Measurements from ENCODE around the gene NPHP3.
"Not testable (repeated sequence)": the region's sequence is repeated elsewhere in the genome, so short reads cannot be mapped to it uniquely, and the experiment has no call there.

The NPHP3 gene, protein sequence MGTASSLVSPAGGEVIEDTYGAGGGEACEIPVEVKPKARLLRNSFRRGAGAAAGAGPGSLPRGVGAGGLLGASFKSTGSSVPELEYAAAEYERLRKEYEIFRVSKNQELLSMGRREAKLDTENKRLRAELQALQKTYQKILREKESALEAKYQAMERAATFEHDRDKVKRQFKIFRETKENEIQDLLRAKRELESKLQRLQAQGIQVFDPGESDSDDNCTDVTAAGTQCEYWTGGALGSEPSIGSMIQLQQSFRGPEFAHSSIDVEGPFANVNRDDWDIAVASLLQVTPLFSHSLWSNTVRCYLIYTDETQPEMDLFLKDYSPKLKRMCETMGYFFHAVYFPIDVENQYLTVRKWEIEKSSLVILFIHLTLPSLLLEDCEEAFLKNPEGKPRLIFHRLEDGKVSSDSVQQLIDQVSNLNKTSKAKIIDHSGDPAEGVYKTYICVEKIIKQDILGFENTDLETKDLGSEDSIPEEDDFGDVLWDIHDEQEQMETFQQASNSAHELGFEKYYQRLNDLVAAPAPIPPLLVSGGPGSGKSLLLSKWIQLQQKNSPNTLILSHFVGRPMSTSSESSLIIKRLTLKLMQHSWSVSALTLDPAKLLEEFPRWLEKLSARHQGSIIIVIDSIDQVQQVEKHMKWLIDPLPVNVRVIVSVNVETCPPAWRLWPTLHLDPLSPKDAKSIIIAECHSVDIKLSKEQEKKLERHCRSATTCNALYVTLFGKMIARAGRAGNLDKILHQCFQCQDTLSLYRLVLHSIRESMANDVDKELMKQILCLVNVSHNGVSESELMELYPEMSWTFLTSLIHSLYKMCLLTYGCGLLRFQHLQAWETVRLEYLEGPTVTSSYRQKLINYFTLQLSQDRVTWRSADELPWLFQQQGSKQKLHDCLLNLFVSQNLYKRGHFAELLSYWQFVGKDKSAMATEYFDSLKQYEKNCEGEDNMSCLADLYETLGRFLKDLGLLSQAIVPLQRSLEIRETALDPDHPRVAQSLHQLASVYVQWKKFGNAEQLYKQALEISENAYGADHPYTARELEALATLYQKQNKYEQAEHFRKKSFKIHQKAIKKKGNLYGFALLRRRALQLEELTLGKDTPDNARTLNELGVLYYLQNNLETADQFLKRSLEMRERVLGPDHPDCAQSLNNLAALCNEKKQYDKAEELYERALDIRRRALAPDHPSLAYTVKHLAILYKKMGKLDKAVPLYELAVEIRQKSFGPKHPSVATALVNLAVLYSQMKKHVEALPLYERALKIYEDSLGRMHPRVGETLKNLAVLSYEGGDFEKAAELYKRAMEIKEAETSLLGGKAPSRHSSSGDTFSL (N-terminal part only)
- total RNA-seq = 9.6 to 21.0 (median 14.2) reads per million in 4 donors

DNA sequence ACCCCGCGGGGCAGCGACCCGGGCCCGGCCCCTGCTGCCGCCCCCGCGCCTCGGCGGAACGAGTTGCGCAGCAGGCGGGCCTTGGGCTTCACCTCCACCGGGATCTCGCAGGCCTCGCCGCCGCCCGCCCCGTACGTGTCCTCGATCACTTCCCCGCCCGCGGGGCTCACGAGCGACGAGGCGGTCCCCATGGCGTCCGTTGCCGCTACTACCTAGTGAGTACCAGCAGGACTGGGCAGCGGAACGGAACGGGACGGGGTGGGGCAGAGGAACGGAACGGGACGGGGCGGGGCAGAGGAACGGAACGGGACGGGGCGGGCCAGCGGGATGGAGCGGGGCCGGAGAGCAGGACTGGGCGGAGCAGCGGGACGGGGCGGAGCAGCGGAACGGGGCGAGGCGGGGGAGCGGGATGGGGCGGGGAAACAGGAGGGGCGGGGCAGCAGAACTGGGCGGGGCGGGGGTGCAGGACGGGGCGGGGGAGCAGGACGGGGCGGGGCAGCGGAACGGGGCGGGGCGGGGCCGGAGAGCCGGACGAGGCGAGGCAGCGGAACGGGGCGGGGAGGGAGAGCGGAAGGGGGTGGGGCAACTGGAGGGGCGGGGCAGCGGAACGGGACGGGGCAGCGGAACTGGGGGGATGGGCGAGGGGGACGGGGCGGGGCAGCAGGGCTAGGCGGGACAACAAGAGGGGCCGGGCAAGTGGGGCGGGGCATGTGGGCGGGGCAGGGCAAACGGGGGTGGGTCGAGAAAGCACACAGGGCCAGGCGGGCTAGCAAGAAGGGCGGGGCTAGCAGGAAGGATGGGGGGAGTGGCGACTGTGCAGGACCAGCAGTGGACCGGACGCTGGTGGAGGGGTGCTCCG, at the start of gene NPHP3:
Gene NPHP3 (minus strand): TSS at position 245 of the 859 bp plus-strand sequence. CDS start 54 bp downstream, at position 191.
- DNase-seq = peak; percentile 95 to 99 (median 97)

DNA sequence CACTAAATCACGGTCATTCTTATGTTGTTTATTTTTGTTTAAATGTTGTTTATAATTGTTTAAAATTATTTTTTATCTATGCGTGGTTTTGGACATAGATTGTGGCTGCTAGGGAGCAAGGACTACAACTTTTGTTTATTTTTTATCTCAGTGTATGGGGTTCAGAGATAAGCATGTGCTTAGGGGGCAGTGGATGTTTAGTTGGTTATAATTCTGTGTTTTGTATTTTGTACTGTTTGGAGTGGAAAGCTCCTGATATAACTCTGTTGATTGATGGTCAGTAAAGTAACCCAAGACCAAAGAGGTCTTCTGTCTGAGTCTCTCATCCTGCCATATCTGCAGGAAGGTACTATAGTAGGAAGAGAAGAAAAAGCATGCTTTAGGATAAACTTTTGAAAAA, 36.5 kb upstream of the NPHP3 start:
- no peak for DNase-seq

GRCh38 chr3:132756108-132756650, 34.0 kb upstream of the NPHP3 start:
- DNase-seq = no peak

- no peak for DNase-seq
These were observed 31.7 kb upstream of the NPHP3 start for GRCh38 chr3:132753946-132754345.

- no peak for DNase-seq
These were observed 27.6 kb upstream of the NPHP3 start for GRCh38 chr3:132749786-132750185.

- DNase-seq = not testable (repeated sequence)
These were observed 24.5 kb upstream of the NPHP3 start for GRCh38 chr3:132746720-132747119.

GRCh38 chr3:132738314-132738713, 16.1 kb upstream of the NPHP3 start:
- no peak for DNase-seq

GRCh38 chr3:132735589-132735988, 13.4 kb upstream of the NPHP3 start:
- no peak for DNase-seq

DNA sequence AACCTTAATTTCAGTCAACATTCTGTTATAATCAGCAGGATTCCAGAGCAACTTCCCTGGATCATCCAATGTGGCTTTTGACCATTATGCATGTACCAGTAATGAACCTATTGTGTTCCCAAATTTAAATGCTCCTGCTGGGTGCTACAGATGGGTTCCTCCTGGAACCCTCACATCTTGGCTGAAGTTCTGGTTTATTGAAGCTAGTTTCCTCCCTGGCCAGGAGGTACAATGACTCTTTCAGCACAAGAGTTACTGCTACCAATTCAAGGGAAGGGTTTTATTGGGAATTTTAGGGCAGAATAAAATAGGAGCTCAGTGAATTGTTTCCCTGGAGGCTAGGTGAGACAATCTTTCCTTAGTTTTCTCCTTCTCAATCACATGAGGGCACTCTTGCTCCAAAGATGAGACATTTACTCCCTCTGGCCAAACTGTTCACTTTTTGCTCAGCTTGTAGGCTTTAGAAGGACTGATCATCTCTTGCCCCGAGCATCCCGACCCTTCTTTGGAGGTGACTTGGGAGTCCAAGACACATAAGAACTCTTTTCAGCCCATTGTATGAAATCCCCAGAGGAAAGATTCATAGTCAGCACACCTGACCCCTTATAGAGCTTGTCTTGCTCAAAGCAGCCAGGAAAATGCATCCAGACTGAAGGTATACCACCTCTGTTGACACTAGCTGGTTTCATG, 8.8 kb upstream of the NPHP3 start:
- DNase-seq = peak in 1 of 5 donors; percentile 23

DNA sequence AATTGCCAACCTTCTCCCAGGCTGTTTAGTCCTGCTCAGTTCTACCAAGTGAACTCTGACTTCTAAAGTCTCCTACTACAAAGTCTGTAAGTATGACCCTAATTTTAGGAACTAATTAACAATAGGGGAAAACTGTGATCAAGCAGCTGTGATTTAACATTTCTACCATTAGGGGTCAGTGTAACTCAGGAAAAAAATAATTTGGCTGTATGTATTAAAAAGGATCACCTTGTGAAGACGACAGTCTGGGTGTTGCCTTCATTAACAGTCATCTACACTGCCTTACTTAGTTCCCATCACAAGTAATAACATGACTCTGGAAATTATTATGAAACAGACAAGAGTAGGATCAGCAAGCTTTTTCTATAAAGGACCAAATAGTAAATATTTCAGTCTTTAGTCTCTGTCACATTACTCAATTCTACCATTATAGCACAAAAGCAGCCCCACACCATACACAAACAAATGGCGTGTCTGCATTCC, 4.2 kb upstream of the NPHP3 start:
- DNase-seq = peak in 1 of 5 donors; percentile 37

DNA sequence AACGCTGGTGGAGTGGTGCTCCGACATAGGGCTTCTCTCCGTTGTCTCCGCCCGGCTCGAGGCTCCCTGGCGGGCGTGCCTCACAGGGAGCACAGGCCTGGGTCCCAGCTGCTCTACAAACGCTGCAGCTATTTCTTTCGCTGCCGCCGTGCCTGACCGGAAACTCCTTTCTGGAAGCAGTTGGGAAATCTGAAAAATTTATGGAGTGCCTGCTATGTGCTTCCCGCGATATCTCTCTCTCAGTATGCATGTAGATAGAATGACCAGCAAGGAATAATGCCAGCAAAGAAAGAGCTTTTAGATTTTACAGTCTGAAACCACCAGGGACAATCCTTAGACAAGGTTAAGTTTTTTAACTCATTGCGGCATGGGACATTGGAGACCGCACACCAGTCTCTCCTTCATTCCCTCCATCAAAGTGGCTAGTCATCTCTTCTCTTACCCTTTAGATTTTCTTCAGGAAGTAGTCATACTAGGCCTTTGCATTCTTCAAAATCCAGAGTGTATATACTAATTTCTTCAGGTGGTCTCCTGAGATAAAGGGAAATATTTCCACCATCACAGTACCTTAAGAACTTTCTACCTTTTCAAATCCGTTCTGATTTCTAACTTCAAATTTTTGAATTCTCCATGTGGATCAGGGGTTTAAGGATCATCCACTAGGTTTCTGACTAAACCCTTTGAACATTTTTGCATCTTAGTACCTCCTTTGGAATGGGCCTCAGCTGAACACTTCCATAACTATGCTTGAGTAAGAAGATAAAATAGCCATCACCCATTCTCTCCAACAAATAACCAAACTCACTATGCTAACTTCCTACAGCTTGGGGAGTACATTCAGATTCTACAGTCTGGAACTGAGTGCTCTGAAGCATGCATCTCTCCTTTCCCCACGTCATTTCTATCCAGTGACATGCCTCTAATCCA, 1.1 kb upstream of the NPHP3 start:
- no peak for DNase-seq

- peak in 1 of 5 donors; percentile 12 for DNase-seq
These were observed 587 bp downstream of the NPHP3 start for GRCh38 chr3:132721479-132722164.

- DNase-seq = no peak
These were observed 2.0 kb downstream of the NPHP3 start for GRCh38 chr3:132720228-132720627.

- DNase-seq = no peak
These were observed 5.8 kb downstream of the NPHP3 start for GRCh38 chr3:132716372-132716771.

- DNase-seq = no peak
These were observed 8.1 kb downstream of the NPHP3 start for GRCh38 chr3:132713977-132714727.

DNA sequence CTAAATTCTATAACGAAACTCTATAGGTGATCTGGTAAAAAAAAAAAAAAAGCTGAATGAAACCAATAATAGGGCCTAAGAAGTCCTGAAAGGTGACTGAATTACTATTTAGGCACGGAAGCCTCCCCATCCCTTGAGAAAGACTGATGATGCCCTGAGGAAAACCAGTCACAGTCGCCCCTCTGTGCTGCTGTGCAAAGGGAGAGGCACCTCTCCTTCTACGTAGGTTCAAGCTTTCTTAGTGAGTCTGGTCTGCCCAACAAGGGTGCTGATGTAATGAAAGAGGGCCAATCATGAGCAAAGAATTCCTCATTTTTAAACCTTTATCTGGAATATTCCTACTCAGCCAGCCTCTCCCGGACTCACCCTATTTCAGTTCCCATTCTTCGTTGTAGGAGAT, 11.9 kb downstream of the NPHP3 start:
- no peak for DNase-seq

DNA sequence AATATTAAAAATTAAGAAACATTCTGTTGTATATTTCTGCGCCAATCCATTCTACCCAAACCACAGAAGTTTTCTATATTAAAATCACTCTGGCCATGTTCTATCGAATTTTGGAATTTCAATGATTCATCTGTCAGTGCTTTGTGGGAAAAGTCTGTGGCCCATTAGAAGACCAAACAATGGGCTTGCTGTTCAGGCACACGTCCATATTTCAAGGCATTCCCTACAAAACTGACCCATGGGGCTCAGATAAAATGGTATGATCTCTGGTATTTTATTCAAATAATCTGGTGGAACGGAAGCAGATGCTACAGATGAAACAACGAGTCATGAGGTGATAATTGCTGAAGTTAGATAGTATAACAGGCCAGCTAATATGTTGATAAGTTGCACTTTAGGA, 12.4 kb downstream of the NPHP3 start:
- no peak for DNase-seq

DNA sequence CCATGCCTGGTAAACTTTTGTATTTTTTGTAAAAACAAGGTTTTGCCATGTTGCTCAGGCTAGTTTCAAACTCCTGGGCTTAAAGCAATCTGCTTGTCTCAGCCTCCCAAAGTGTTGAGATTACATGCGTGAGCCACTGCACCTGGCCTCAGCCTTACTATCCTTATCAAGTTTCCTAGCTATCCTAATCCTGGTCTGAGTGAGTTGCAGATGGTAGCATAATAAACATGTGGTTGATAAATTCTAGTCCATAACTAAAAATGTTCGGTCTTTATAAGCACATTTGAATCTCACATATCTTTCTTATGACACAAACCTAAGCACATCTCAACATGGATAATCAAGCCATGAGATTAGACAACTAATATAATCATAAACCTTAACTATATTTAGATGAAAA, 18.5 kb downstream of the NPHP3 start:
- no peak for DNase-seq
